Adrenal gland (tissue), 5 donors: ENCODE data around the gene UBE4B.

Experiments used
- CTCF ChIP-seq, 6 experiments: fragments of 450-650 bp in 4 of 6; fragments of 200-600 bp in 2 of 6; sonication (generic) in 1 of 6; IDR thresholded peaks; 1 replicate in 5 of 6; 2 replicates in 1 of 6; pipeline versions ENCODE4 v1.5.1 to v1.8.0; 2016 to 2021; ENCODE audit warnings: antibody characterized with exemption in 6 of 6, mild to moderate bottlenecking in 2 of 6, moderate library complexity in 1 of 6
- POLR2A ChIP-seq, 2 donors: fragments of 450-650 bp; IDR thresholded peaks; one replicate each; pipeline ENCODE4 v1.6.1; 2017; ENCODE audit warnings: antibody characterized with exemption in 2 of 2, mild to moderate bottlenecking in 2 of 2, moderate library complexity in 1 of 2
- donor health status: DM: no; HTN: no; CAD: no.

- no peak for TF ChIP-seq CTCF (IDR thresholded peaks at IDR 0.05)
- TF ChIP-seq POLR2A (IDR thresholded peaks at IDR 0.05) = no peak
These were observed 38.9 kb downstream of the UBE4B start for GRCh38 chr1:10071640-10072039.
